Stimulated activated naive CD8-positive, alpha-beta T cell treated with anti-CD3 and anti-CD28 coated beads, Interleukin-15, amount 100 ng/mL, for 72 hours (primary cell): ENCODE measurements around the gene CCDC188.

Experiments
- ATAC-seq: fragments of 150-1000 bp; cut with Tn5 transposase; 2 replicates; pipeline ENCODE4 v1.10.0; 2021; ENCODE audit warnings: mild to moderate bottlenecking, moderate library complexity
- DNase-seq, 2 donors: peaks; one replicate each; pipeline ENCODE4 v3.0.0; 2021 to 2022
- H3K27ac Mint-ChIP-seq, 2 donors: one replicate each; pipeline ENCODE4 v1.8.0; 2022; ENCODE audit warnings: mild to moderate bottlenecking in 2 of 2, mixed read lengths in 2 of 2, moderate library complexity in 2 of 2
- H3K27me3 Mint-ChIP-seq: one replicate; pipeline ENCODE4 v1.8.0; 2022; ENCODE audit warnings: mixed read lengths
- H3K4me1 Mint-ChIP-seq: one replicate; pipeline ENCODE4 v1.8.0; 2022; ENCODE audit warnings: mild to moderate bottlenecking, mixed read lengths
- H3K4me3 Mint-ChIP-seq, 2 donors: one replicate each; pipeline ENCODE4 v1.8.0; 2022; ENCODE audit warnings: mild to moderate bottlenecking in 2 of 2, mixed read lengths in 2 of 2, moderate library complexity in 1 of 2
- H3K9me3 Mint-ChIP-seq, 2 donors: one replicate each; pipeline ENCODE4 v1.8.0; 2022; ENCODE audit warnings: mixed read lengths in 2 of 2

Gene CCDC188

DNA sequence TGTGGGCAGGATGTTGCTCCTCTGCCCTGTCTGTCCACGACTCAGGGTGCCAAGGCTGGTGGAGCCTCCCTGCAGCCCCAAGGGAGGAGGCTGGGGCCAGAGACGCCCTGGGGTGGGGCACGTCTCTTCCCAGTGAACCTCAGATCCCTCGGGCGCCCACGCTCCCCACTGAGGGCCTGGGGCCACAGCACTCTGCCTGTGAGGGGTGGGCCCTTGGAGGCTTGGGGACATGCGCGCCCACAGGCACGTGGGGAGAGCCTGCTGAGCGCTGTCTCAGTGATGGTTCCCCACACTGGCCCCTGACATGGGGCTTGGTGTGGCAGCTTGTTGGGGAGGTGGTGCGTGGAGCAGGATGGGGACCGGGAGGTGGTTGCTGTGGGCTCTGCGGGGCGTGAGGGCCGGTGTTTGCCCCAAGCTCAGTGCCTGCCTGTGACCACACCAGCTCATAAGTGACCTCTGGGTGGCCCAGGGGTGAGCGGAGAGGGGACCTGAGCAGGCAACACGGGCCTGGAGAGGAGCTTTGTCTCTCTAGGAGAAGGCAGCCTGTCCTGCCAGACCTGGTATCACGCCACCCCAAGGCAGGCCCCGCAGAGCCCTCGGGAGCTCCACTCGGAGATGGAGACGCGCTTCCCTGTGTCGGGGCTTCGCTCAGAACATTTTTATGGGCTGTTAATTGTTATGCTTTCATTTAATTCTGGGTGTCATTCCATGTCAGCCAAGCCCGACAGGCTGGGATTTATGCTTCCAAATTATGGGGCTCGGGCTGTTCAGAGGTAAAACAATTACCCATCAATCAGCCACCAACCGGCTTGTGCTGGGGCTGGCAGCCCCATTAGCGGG is 27.4 kb upstream of the CCDC188 start:
- DNase-seq (no peak), ATAC-seq (no peak)
- peak overlapping the region in 1 of 2 donors; percentile 3 for H3K27ac Mint-ChIP-seq
- no peaks in the 10 kb centered on the region for H3K27me3 Mint-ChIP-seq
- no peaks in the 10 kb centered on the region for H3K9me3 Mint-ChIP-seq
- no peak overlapping the region for H3K4me3 Mint-ChIP-seq
- no peaks in the 10 kb centered on the region for H3K4me1 Mint-ChIP-seq

DNA sequence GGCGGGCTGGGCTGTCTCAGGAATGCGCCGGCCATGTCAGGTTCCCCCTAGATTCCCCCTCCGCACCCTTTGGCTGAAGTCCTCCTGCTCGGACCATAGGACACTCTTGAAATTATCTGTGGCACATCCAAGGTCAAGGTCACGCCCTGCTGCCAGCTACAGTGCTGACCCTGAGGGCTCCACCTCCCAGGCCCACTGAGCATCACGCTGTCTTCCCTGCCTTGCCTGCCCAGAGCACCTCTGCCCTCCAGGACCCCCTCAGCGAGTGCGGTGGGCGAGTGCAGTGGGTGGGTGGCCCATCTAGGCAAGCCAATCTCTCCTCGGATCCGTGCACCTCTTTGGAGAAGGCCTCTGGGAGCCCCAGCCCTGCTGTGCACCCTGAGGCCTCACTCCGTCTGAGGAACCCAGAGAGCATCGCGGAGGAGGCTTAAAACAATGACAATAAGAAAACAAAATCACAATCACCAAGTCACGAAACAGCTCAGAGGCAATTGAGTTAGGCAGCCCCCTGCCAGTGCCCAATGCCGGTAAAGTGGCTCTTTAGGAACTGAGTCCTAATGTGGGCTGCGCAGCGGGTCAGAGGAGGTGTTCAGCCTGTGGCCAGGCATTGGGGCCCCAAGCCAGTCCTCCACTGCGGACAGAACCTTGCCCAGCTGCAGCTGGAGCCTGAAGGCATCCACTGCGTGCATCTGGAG is 26.5 kb upstream of the CCDC188 start:
- no peak overlapping the region for H3K27ac Mint-ChIP-seq
- no peak for DNase-seq
- no peaks in the 10 kb centered on the region for H3K4me1 Mint-ChIP-seq
- no peak for ATAC-seq
- no peaks in the 10 kb centered on the region for H3K27me3 Mint-ChIP-seq
- no peak overlapping the region for H3K4me3 Mint-ChIP-seq
- H3K9me3 Mint-ChIP-seq, result no peaks in the 10 kb centered on the region

DNA sequence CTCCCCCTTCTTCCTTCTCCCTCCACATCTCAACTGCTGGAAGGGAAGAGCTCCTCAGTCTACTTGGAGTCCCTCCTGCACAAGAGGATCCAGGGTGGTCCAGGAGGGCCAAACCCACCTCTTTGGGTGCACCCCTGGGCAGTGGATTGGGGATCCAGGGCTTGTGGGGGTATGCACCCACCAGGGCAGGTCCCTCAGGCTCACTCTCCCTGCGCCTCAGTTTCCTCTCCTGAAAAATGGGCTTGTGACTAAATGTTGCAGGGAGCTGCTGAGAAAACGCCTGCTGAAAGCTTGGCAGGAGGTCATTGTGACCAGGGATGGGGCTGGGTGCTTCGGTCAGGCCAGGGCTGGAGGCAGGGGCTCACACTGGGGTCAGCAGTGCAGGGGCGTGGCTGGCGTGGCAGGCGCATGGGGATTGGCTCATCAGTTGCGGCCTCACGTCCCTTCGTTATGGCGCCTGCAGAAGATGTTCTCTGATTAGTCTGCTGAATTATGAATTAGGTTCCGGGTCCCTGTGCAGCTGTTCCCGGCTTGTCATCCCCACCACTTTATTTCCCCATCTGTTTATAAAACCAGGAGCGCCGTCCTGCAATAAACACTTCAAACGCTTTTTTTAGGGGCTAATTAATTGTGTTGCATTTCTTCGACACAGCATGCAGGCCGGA is 25.7 kb upstream of the CCDC188 start:
- no peak for ATAC-seq
- Mint-ChIP-seq H3K4me3 (no peak overlapping the region), H3K9me3 (no peaks in the 10 kb centered on the region), H3K4me1 (no peaks in the 10 kb centered on the region), H3K27me3 (no peaks in the 10 kb centered on the region), H3K27ac (no peak overlapping the region)
- DNase-seq, result no peak

DNA sequence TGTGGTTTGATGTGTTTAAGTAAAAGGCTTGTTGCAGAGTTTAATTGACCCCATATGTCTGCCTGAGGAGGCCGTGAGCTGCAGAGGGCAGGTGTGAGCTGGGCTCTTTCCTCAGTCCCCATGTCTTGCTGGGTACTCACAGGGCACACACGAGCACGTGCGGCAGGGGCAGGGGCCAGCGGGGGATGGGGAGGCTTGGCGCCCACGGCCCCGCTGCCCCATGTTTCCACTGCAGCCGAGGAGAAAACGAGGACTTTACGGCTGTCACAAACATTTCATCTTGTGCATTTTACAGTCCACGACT is 24.7 kb upstream of the CCDC188 start:
- Mint-ChIP-seq H3K4me1 (no peaks in the 10 kb centered on the region), H3K27ac (no peak overlapping the region), H3K4me3 (no peak overlapping the region), H3K27me3 (no peaks in the 10 kb centered on the region), H3K9me3 (no peaks in the 10 kb centered on the region)
- ATAC-seq, result no peak
- DNase-seq, result no peak

DNA sequence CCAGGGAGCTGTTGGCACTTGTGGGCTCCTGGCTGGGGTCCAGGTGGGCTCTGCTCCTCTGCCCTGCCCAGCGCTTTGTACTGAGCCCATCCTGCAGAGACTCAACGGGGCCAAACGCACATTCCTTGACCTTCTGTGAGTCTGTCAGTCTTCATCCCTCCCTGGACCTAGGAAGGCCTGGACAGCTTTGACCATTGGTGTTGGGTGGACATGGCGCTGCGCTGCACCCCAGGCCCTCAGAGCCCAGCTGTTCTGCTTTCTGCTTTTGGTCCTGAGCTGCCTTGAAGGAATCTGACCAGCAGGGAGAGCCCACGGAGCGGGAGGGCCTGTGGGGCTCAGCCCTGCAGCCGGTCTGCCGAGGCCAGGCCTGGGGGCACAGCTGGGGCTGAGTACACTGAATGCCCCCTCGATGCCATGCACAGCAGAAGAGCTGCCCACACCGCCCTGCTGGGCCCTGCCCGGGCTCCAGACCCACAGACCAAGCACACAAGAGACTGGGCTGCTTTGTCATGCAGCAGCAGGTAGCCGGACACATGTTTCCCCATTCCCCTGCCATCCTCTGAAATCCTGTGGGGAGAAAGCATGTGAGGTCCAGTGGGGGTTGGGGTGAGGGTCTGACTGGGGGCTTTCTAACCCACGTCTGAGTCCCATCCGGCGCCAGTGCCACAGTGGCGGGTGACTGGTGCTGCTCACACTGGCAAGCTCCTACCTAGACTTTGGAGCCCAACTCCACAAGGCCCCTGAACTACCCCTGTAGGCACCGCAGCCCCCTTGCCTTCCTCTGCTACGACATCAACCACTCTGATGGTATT is 24.1 kb upstream of the CCDC188 start:
- H3K27ac Mint-ChIP-seq, result no peak overlapping the region
- no peaks in the 10 kb centered on the region for H3K9me3 Mint-ChIP-seq
- no peak for DNase-seq
- no peaks in the 10 kb centered on the region for H3K4me1 Mint-ChIP-seq
- ATAC-seq, result no peak
- no peak overlapping the region for H3K4me3 Mint-ChIP-seq
- H3K27me3 Mint-ChIP-seq, result no peaks in the 10 kb centered on the region

DNA sequence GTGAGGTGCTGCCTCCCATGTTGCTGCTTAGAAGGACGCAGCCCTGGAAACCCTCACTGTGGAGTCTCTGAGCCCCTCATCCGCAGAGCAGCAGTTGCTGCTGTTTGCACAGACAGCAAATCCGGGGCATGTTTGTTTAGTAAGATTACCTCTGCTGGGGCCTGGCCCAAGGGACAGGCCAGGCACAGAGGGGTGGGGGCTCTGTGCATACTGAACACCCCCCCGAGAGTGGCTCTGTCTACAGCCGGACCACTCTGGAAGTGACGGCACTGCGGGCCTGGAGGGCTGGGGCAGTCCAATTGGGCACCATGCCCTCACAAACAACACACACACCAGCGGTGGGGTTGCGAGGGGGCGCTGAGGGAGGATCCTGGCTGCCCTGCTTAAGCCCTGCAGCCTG is 22.9 kb upstream of the CCDC188 start:
- Mint-ChIP-seq H3K9me3 (no peaks in the 10 kb centered on the region), H3K27ac (no peak overlapping the region), H3K4me1 (no peaks in the 10 kb centered on the region), H3K27me3 (no peaks in the 10 kb centered on the region), H3K4me3 (no peak overlapping the region)
- no peak for DNase-seq
- no peak for ATAC-seq

DNA sequence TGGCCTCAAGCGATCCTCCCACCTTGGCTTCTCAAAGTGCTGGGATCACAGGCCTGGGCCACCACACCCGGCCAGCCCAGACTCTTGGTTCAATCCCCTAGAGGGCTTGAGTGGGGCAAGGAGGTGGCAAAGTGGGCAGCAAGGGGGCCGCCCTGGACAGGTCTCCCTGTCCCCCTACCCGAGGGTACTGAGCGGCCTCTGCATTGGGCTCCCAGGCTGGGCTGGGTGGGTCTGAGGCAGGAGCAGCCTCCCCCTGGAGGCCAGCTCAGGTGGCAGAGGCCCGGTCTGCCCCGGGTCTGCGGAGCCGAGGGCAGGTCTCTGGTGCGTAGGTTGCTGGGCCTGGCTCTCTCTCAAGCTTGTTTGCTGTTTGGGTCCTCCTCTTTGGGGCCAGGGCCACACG is 22.4 kb upstream of the CCDC188 start:
- H3K9me3 Mint-ChIP-seq, result no peaks in the 10 kb centered on the region
- no peaks in the 10 kb centered on the region for H3K27me3 Mint-ChIP-seq
- H3K4me1 Mint-ChIP-seq, result no peaks in the 10 kb centered on the region
- ATAC-seq (no peak), DNase-seq (no peak)
- no peak overlapping the region for H3K4me3 Mint-ChIP-seq
- no peak overlapping the region for H3K27ac Mint-ChIP-seq

DNA sequence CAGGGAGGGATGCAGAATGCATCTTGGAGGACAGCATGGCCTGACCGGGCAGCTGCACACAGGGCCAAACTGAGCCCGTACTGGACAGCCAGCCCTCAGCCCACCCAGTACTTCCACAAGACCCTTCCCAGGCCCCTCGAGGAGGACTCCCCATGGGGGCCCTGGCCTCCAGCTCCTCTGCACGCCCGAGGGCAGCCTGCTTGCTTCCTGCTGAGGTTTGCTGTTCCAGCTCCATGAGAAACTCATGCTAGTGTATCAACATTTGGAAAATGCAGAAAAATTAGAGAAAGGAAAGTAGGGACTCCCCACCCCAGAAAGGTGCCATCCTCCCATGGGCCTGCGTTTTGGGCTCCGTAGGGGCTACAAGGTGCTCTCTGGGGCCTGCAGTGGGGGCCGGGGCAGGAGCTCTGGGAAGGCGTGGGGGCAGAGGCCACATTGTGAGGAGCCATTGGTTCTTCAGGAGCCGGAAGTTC is 21.3 kb upstream of the CCDC188 start:
- no peaks in the 10 kb centered on the region for H3K27me3 Mint-ChIP-seq
- H3K4me3 Mint-ChIP-seq, result no peak overlapping the region
- DNase-seq (no peak), ATAC-seq (no peak)
- H3K4me1 Mint-ChIP-seq, result no peaks in the 10 kb centered on the region
- H3K27ac Mint-ChIP-seq, result no peak overlapping the region
- no peaks in the 10 kb centered on the region for H3K9me3 Mint-ChIP-seq

DNA sequence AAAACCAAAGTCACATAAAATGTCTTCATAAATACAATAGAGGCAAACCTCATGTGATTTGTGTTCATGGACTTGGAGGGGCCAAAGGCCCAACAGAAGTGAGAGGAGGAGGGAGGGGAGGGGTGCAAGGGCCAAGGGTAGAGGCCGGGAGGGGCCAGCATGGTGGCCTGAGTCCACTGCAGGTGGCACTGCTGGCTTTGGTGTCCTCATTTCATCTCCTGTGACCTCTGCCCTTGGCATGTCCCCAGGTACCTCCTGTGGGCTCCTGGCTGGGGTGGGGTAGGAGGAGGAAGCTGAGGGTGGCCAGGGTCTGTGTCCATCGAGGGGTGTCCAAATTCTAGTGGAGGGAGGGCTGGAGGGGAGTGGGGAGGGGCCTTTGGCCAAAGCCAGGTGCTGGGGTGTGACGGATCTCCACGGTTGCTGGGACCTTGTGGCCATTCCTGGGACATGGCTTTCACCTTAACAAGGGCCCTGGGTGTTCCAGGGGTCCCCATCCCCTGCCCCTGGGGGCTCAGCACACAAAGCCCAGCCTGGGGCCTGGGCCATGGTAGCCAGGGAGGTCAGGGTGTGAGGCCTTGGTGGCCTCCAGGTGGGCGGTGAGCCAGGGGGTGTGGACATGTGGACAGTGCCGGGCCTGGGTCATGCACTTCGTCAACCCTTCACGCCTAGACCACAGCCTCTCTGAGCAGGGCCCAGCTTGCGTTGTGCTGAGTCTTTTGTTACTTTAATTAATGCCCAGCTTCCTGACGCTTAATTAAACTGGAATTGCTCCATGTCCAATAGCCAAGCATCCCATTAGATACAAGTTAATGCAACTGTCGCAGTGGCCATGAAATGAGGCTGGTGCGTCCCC is 20.7 kb upstream of the CCDC188 start:
- no peak for ATAC-seq
- H3K4me3 Mint-ChIP-seq, result no peak overlapping the region
- no peak for DNase-seq
- no peaks in the 10 kb centered on the region for H3K27me3 Mint-ChIP-seq
- H3K27ac Mint-ChIP-seq, result no peak overlapping the region
- no peaks in the 10 kb centered on the region for H3K4me1 Mint-ChIP-seq
- H3K9me3 Mint-ChIP-seq, result no peaks in the 10 kb centered on the region

DNA sequence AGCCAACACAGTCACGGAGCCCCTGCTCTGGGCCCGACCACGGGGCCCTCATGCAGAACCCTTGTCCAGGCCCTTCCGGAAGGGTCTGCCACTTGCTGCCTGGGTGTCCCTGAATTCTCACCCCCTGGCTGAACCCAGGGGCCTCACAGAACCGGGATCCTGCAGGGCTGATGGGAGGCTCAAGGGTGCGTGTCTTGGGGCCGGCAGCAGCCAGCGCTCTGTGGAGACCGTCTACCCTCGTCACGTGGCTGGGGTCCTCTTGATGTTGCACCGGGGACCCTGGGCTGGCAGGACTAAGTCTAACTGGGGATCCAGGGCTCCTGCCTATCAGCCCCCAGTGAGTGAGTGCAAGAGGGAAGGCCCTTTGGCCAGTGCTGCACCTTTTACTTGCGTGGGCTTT is 19.3 kb upstream of the CCDC188 start:
- Mint-ChIP-seq H3K9me3 (no peaks in the 10 kb centered on the region), H3K27ac (no peak overlapping the region), H3K4me1 (no peaks in the 10 kb centered on the region), H3K27me3 (no peaks in the 10 kb centered on the region), H3K4me3 (no peak overlapping the region)
- ATAC-seq (no peak), DNase-seq (no peak)

DNA sequence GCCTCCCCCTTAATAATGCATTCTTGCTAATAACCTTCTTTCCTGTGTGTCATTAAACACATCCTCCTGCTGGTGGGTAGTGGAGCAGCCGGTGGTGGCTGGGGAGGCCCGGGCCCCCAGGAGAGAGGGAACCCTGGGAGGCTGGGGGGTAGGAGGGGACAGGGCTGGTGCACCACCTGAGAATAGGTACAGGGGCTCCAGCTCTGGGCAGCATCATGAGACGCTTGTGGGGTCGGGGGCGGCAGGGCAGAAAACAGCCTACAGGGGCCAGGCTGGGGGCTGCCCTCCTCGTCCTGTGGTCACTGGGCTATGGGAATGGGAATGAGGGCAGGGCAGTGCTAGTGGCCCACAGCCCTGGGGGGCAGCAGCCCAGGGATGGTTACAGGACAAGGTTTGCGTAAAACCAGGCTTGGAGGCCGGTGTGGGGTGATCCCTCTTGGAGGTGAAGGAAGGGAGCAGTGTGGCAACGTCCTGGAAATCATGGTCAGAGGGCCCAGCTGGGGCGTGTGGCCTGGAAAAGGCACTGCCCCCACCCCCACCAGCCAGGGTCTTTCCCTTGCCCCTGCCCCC is 18.5 kb upstream of the CCDC188 start:
- no peak overlapping the region for H3K27ac Mint-ChIP-seq
- ATAC-seq, result peak; percentile 6
- no peaks in the 10 kb centered on the region for H3K4me1 Mint-ChIP-seq
- peaks cover 2 to 3% of the 10 kb centered on the region in 2 donors for H3K9me3 Mint-ChIP-seq
- H3K27me3 Mint-ChIP-seq, result no peaks in the 10 kb centered on the region
- H3K4me3 Mint-ChIP-seq, result no peak overlapping the region
- no peak for DNase-seq

DNA sequence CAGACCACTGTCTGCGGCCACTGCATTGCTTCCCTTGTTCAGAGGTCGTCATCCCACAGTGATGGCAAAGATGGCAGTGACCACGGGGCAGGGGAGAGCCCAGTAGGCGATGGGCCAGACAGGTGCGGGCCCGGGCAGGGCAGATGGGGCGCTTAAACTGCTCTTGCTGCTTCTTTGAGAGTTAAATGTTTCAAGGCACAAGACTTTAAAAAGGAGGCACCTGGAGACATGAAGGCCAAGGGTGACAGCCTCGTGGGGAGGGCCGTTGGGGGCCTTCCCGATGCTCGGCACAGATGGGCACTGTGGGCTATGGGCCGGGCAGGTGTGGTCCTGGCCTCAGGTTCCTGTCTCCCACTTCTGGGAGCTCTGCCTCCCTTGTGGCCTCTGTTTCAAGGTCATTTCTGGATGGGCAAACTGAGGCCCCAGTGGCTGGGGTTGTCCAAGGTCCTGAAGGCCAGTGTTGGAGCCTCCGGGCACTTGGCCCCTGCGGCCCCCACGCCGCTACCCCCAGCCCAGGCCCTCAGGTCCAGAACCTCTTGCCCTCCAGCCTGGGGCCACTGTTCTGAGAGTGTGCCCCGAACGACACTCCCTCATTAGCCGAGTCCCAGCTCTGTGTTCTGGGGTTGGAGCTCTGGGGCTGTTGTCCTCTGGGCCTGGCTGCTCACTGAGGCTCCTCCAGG is 16.9 kb upstream of the CCDC188 start:
- H3K27ac Mint-ChIP-seq, result peak overlapping the region in 1 of 2 donors; percentile 48
- H3K4me3 Mint-ChIP-seq, result no peak overlapping the region
- H3K27me3 Mint-ChIP-seq, result no peaks in the 10 kb centered on the region
- DNase-seq (no peak), ATAC-seq (no peak)
- H3K4me1 Mint-ChIP-seq, result no peaks in the 10 kb centered on the region
- H3K9me3 Mint-ChIP-seq, result peaks cover 6 to 7% of the 10 kb centered on the region in 2 donors

DNA sequence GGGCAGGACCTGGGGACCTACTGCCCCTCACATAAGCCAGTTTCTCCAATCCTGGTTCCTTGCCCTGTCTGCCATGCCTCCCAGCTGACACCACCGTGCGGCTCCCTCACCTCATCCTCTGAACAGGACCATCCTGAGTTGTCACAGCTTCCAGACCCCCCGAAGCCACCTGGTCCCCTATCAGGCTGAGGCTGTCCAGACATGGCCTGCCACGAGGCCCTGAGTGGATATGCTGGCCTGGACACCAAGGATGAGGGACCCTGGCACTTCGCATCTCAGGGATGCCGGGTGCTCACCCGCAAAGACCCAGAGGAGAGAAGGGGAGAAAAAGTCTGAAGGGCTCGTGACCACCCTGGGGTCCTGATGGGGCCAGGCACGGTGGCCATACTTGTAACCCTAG is 15.8 kb upstream of the CCDC188 start:
- no peak overlapping the region for H3K27ac Mint-ChIP-seq
- no peak overlapping the region for H3K4me3 Mint-ChIP-seq
- DNase-seq, result no peak
- H3K9me3 Mint-ChIP-seq, result peaks cover 6 to 7% of the 10 kb centered on the region in 2 donors
- no peak for ATAC-seq
- H3K27me3 Mint-ChIP-seq, result no peaks in the 10 kb centered on the region
- H3K4me1 Mint-ChIP-seq, result no peaks in the 10 kb centered on the region

DNA sequence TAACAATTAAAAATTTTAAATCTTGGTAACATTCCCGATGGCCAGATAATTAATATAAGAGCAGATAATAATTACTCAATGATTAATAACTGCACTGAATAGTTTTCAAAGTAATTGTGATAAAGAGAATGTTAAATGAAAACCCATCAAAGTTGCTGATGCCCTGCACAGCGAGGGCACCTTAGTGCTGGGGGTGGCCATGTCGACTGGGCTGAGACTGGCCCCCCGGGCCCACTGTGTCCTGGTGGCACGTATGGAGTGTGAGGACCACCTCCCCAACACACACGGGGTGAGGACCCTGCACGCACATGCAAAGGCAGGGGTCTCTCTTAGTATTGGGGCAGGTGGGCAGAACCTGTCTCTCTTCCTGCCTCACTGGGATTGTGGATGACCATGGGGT is 15.1 kb upstream of the CCDC188 start:
- Mint-ChIP-seq H3K4me1 (no peaks in the 10 kb centered on the region), H3K27me3 (no peaks in the 10 kb centered on the region), H3K9me3 (peaks cover 6 to 7% of the 10 kb centered on the region in 2 donors), H3K4me3 (no peak overlapping the region), H3K27ac (no peak overlapping the region)
- ATAC-seq, result no peak
- no peak for DNase-seq
